Activated naive CD8-positive, alpha-beta T cell treated with anti-CD3 and anti-CD28 coated beads, Interleukin-2, amount 10 ng/mL, durations not matched to agents 7 days and 5 days (primary cell): Measurements from ENCODE around the gene LYPD6B. TPM values are rescaled to one million over a fixed set of nuclear protein-coding genes. Genes with fewer than 3 reads are reported as not detected.

Experiments used
- ATAC-seq: fragments of 150-1000 bp; cut with Tn5 transposase; one replicate; pipeline ENCODE4 v1.10.0; 2021; ENCODE audit warnings: low read depth, moderate library complexity
- POLR2A ChIA-PET: fragments of 350-600 bp; sonication (Branson Sonifier 250); formaldehyde crosslinking; loops from one replicate; lab custom pipeline; 2021; ENCODE audit warnings: antibody characterized with exemption; lab: Charles Lee
- DNase-seq: peaks from one replicate; pipeline ENCODE4 v3.0.0; 2021
- H3K27ac Mint-ChIP-seq: one replicate; pipeline ENCODE4 v1.8.0; 2022; ENCODE audit warnings: mild to moderate bottlenecking, mixed read lengths
- H3K27me3 Mint-ChIP-seq: one replicate; pipeline ENCODE4 v1.8.0; 2022; ENCODE audit warnings: mild to moderate bottlenecking, moderate library complexity, mixed read lengths
- H3K36me3 Mint-ChIP-seq: one replicate; pipeline ENCODE4 v1.8.0; 2021; ENCODE audit warnings: mild to moderate bottlenecking, mixed read lengths
- H3K4me1 Mint-ChIP-seq: one replicate; pipeline ENCODE4 v1.8.0; 2021; ENCODE audit warnings: mixed read lengths
- H3K4me3 Mint-ChIP-seq: one replicate; pipeline ENCODE4 v1.8.0; 2022; ENCODE audit warnings: mild to moderate bottlenecking, moderate library complexity, mixed read lengths
- H3K9me3 Mint-ChIP-seq: one replicate; pipeline ENCODE4 v1.8.0; 2021; ENCODE audit warnings: mixed read lengths
- total RNA-seq, 2 experiments: library from RNA; stranded (reverse); gene quantifications; one replicate each; pipeline ENCODE4 v1.2.3, GENCODE V29; 2021

Gene LYPD6B
- total RNA-seq, 2 experiments from 2014 or later, result not detected

DNA sequence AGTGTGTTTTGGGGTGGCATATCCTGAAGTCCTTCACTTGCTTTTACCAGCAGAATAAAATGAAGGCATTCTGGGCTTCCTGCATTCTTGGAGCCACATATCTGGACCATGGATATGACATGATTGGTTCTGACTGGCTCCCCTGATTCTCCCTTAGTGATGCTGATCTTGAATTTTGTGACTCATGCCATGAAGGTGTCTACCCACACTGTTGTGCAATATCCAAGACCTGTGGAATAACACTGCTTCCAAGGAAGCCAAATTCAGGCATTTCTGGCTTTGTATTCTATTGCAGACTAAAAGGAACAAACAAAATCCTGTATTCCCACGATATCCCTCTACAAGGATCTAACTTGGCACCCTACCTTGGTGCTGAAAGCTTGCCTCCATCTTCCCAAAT, 125.8 kb downstream of the LYPD6B start:
- POLR2A ChIA-PET, result no interaction called here

DNA sequence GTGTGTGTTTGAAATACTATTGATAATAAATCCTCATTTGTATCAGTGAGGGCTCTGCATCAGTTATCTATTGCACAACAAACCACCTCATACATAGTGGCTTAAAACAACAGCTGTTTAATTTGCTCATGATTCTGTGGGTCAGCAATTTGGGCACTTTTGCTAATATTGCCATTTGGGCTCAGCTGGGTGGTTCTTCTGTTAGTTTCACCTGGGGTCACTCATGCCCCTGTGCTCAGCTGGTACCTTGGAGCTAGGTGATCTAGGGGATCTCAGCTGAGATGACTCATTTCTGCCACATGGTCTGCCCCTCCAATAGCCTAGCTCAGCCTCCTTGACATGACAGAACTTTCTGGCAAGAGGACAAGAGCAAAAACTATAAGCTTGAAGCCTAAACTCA, 126.3 kb downstream of the LYPD6B start:
- Mint-ChIP-seq H3K36me3 (no peaks in the 10 kb centered on the region), H3K4me3 (no peak overlapping the region), H3K4me1 (peaks cover 23% of the 10 kb centered on the region), H3K27ac (no peak overlapping the region), H3K9me3 (peaks cover 4% of the 10 kb centered on the region), H3K27me3 (peaks cover 28% of the 10 kb centered on the region)
- ATAC-seq (no peak), DNase-seq (no peak)
- POLR2A ChIA-PET, result no interaction called here

More for the DNA sequence above, 125.8 kb downstream of the LYPD6B start:
- Mint-ChIP-seq H3K4me3 (no peak overlapping the region), H3K36me3 (no peaks in the 10 kb centered on the region), H3K27ac (no peak overlapping the region), H3K27me3 (peaks cover 26% of the 10 kb centered on the region), H3K9me3 (peaks cover 4% of the 10 kb centered on the region), H3K4me1 (peaks cover 23% of the 10 kb centered on the region)
- DNase-seq (no peak), ATAC-seq (no peak)

DNA sequence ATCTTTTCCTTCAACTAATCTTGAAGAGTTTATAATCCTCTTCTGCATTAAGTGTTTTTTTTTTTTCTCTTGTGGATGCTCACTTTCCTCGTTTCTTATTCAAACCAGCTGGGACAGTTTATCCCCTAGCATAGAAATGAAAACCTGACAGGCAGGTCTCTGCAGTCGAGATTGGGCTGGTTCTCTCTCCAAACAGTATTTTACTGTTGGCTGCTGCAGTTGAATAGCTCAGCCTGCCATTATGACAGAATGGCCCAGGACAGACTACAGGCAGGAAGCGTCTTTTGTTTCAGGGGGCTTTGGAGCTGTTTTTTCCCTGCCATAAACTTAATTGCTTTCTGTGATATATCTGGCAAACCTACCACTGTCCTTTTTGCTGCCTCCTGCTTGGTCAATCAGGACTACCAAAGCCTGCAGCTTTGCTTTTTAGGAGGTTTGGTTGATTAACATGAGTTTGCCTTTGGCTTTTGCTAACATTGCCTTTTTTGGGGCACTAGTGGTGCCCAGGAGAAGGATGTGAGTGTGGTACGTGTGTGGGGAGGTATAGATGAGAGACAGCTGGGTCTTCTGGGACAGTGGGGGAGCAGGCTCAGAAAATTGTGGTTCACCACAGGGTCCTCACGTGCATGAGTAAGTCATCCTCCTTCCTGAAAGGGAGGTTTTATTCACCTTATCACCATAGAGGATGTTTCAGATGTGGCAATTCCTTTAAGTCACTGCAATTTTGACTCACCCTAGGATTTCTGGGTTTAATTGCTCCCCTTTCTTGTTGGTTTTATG, 128.7 kb downstream of the LYPD6B start:
- Mint-ChIP-seq H3K9me3 (peaks cover 11% of the 10 kb centered on the region), H3K27ac (no peak overlapping the region), H3K27me3 (peaks cover 34% of the 10 kb centered on the region), H3K4me1 (peaks cover 11% of the 10 kb centered on the region), H3K36me3 (no peaks in the 10 kb centered on the region), H3K4me3 (no peak overlapping the region)
- ATAC-seq (peak; percentile 89), DNase-seq (peak; percentile 36)
- POLR2A ChIA-PET, result no interaction called here

DNA sequence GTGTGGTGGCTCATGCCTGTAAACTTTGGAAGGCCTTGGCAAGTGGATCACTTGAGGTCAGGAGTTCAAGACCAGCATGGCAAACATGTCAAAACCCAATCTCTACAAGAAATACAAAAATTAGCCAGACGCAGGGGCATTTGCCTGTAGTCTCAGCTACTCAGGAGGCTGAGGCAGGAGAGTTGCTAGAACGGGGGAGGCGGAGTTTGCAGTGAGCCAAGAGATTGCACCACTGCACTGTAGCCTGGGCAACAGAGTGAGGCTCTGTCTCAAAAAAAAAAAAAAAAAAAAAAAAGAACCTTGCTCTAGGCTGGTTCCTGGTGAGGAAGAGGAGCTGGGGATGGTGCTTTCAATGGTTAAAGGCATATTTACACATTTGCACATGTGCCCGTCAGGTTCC, 129.4 kb downstream of the LYPD6B start:
- POLR2A ChIA-PET, result no interaction called here
- peaks cover 11% of the 10 kb centered on the region for H3K4me1 Mint-ChIP-seq
- ATAC-seq, result no peak

DNA sequence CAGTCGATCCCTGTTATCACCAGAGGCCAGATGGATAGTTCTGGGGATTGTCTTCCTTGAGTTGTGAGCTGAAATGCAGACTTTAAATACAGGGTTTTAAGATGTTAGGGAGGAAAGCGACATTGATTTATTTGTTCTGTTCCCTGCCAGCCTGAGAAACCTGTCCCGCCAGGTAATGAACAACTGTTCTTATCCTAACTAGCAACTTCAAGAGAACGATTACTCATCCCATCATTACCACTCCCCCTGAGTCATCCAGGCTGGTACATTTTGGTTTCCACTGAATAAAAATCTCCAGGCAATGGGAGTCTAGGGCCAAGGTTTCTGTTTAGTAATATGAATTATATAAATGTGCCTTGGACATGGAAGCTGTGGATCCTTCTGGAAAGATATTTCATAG, 131.2 kb downstream of the LYPD6B start:
- H3K27me3 Mint-ChIP-seq, result peaks cover 34% of the 10 kb centered on the region
- no peak for ATAC-seq
- peaks cover 7% of the 10 kb centered on the region for H3K9me3 Mint-ChIP-seq
- POLR2A ChIA-PET, result no interaction called here
- no peaks in the 10 kb centered on the region for H3K36me3 Mint-ChIP-seq
- no peak overlapping the region for H3K27ac Mint-ChIP-seq
- DNase-seq, result no peak
- H3K4me1 Mint-ChIP-seq, result peaks cover 11% of the 10 kb centered on the region
- no peak overlapping the region for H3K4me3 Mint-ChIP-seq

More for the DNA sequence above, 129.4 kb downstream of the LYPD6B start:
- peaks cover 11% of the 10 kb centered on the region for H3K9me3 Mint-ChIP-seq
- H3K36me3 Mint-ChIP-seq, result no peaks in the 10 kb centered on the region
- H3K4me3 Mint-ChIP-seq, result peak overlapping the region; percentile 15
- no peak for DNase-seq
- H3K27ac Mint-ChIP-seq, result no peak overlapping the region
- peaks cover 32% of the 10 kb centered on the region for H3K27me3 Mint-ChIP-seq

DNA sequence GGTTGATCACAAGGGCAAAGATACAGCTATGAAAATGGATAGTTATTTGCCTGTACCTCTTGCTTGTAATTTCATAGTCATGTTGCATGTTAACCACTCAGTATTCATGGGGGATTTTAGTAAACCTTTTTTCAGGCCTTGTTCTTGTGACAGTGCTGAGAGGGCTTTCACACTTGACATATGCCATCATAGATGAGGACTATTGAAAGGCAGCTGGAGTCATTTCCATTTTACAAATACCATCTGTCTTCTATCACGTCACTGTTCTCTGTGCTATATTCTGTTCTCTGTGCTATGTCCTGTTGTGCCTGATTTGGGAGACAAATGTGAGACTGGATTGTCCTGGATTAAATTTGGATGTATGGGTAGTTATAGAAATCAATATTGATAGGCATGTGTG, 131.7 kb downstream of the LYPD6B start:
- H3K4me3 Mint-ChIP-seq, result no peak overlapping the region
- peaks cover 30% of the 10 kb centered on the region for H3K27me3 Mint-ChIP-seq
- H3K36me3 Mint-ChIP-seq, result no peaks in the 10 kb centered on the region
- peaks cover 11% of the 10 kb centered on the region for H3K4me1 Mint-ChIP-seq
- H3K27ac Mint-ChIP-seq, result no peak overlapping the region
- ATAC-seq (no peak), DNase-seq (no peak)
- peaks cover 7% of the 10 kb centered on the region for H3K9me3 Mint-ChIP-seq
- POLR2A ChIA-PET, result no interaction called here

DNA sequence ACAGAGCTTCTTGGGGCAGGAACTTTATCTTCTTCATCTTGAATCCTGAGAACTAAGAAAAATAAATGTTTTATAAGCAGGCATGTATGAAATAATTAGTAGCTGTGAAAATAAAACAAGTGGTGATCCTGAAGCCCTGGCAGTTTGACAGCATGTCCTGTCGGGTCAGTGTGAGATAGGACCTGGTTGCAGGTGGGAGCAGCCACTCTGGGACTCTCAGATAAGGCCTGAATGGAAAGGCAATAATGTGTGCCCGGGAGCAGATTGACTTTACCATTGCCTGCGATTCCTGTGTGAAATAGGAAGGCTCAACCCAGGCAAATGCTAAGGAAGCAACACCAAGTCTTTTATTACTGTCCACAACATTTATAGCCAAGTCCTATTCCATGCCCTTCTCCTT, 132.4 kb downstream of the LYPD6B start:
- DNase-seq (no peak), ATAC-seq (no peak)
- Mint-ChIP-seq H3K27me3 (peaks cover 27% of the 10 kb centered on the region), H3K36me3 (no peaks in the 10 kb centered on the region), H3K9me3 (peaks cover 7% of the 10 kb centered on the region), H3K4me1 (peaks cover 11% of the 10 kb centered on the region), H3K27ac (no peak overlapping the region), H3K4me3 (no peak overlapping the region)
- POLR2A ChIA-PET, result no interaction called here

DNA sequence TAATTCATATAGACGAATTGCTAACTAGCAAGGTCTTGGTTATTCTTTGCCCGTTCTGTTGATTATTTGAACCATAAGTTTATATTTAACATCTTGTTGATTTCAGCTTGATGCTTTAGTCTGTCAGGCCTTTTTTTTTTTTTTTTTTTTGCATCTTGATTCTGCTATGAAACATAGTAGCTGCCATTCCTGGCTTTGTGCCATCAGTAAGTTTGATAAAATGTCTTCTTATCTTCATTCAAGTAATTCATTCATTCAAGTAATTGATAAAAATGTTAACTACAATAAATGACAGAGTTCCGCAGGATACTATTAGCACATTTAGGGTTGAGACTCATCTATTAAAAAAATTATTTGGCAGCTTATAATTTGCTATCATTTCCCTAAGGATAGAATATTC, 134.7 kb downstream of the LYPD6B start:
- DNase-seq (no peak), ATAC-seq (no peak)
- no peak overlapping the region for H3K27ac Mint-ChIP-seq
- peaks cover 22% of the 10 kb centered on the region for H3K27me3 Mint-ChIP-seq
- H3K36me3 Mint-ChIP-seq, result peaks cover 2% of the 10 kb centered on the region
- H3K4me1 Mint-ChIP-seq, result no peaks in the 10 kb centered on the region
- peaks cover 7% of the 10 kb centered on the region for H3K9me3 Mint-ChIP-seq
- POLR2A ChIA-PET, result no interaction called here
- H3K4me3 Mint-ChIP-seq, result no peak overlapping the region

DNA sequence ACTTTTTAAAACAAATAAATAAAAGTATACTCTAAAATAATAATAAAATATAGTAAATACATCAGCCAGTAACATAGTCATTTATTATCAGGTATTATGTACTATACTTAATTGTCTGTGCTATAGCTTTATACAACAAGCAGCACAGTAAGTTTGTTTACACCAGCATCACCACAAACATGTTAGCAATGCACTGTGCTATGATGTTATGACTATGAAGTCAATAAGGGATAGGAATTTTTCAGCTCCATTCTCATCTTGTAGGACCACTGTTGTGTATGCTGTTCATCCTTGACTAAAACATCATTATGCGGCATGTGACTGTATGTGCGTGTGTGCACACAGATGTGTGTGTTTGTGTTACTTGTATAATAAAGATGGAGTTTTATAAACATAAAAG, 137.5 kb downstream of the LYPD6B start:
- ATAC-seq (no peak), DNase-seq (no peak)
- Mint-ChIP-seq H3K4me3 (no peak overlapping the region), H3K36me3 (peaks cover 2% of the 10 kb centered on the region), H3K27ac (no peak overlapping the region), H3K9me3 (peaks cover 4% of the 10 kb centered on the region), H3K27me3 (peaks cover 6% of the 10 kb centered on the region), H3K4me1 (no peaks in the 10 kb centered on the region)
- POLR2A ChIA-PET, result no interaction called here

DNA sequence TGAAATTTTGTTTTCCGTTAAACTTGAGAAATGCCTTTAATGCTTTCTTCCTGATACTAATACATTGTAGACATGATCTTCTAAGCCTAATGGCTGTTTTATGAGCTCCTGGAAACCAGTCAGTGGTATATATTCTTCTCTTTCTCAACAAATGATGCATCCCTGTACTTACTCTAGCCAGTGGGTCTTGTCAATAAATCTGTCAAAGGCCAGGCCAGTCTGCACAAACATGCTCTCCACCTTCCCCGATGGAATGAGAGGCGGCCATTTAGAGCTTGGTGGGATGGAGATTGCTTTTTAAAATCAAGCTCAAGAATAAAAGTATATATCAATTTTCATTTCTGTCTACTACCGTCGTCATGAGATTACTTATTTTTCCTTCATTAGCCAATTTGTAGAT, 140.1 kb downstream of the LYPD6B start:
- Mint-ChIP-seq H3K36me3 (peaks cover 2% of the 10 kb centered on the region), H3K4me1 (no peaks in the 10 kb centered on the region), H3K27ac (no peak overlapping the region), H3K4me3 (no peak overlapping the region), H3K9me3 (no peaks in the 10 kb centered on the region), H3K27me3 (peaks cover 1% of the 10 kb centered on the region)
- ATAC-seq (no peak), DNase-seq (no peak)
- POLR2A ChIA-PET, result interaction anchor here (0.5 kb wide), 1 partner anchor 48 kb away, joined by 3 read pairs; no protein-coding TSS in a partner anchor

DNA sequence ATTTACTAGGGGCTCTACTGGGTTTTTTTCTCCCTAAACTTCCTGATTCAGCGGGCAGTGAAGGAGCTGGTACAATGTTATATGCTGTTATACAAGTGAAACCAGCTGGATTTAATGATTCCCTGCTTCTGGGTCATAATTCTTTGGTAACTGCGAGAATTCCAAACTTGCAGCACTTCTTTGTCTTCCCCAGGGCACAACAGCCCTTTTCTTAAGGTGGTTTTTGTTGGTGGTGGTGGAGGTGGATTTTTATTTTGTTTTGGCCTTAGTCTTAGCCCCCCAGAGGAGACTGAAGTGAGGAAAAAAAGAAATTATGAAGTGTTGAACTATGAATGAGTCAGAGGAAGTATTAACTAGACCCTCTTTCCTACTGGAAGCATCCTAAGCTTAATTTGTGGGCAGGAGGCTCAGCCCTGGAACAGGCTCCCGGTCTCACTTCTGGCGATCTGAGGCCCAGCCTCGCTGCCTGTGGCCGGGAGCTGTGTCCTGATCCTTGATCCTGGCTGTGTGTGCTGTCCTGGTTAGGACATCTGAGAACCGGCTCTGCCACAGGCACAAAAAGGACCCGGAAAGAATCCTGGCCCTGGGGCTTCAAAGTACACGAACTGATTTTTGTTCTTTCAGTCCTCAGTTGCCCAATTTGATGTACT, 141.9 kb downstream of the LYPD6B start:
- peaks cover 2% of the 10 kb centered on the region for H3K36me3 Mint-ChIP-seq
- H3K4me1 Mint-ChIP-seq, result no peaks in the 10 kb centered on the region
- H3K27ac Mint-ChIP-seq, result no peak overlapping the region
- H3K4me3 Mint-ChIP-seq, result no peak overlapping the region
- no peaks in the 10 kb centered on the region for H3K9me3 Mint-ChIP-seq
- no peaks in the 10 kb centered on the region for H3K27me3 Mint-ChIP-seq
- POLR2A ChIA-PET, result no interaction called here
- no peak for DNase-seq
- ATAC-seq, result no peak

DNA sequence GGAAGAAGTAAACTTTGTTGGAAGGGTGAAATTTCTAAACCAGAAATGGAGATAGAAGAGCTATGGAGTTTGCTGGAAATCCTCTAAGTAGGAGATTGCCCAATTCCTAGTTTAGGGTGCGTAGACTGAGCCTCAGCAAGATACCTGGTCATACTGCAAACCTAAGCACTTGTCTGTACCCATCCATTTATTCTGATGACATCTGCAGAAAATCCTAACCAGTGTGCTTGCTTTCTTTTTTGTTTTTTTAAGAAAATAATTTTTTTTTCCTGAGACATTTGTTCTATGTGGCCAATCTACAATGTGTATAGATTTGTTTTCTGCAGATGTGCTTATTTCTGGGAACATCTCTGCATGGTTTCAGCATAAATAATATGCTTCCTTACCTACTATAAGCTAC, 144.7 kb downstream of the LYPD6B start:
- POLR2A ChIA-PET, result no interaction called here
- ATAC-seq, result no peak
- Mint-ChIP-seq H3K4me3 (no peak overlapping the region), H3K27me3 (no peaks in the 10 kb centered on the region), H3K4me1 (no peaks in the 10 kb centered on the region), H3K27ac (no peak overlapping the region), H3K9me3 (no peaks in the 10 kb centered on the region), H3K36me3 (no peaks in the 10 kb centered on the region)
- DNase-seq, result no peak

DNA sequence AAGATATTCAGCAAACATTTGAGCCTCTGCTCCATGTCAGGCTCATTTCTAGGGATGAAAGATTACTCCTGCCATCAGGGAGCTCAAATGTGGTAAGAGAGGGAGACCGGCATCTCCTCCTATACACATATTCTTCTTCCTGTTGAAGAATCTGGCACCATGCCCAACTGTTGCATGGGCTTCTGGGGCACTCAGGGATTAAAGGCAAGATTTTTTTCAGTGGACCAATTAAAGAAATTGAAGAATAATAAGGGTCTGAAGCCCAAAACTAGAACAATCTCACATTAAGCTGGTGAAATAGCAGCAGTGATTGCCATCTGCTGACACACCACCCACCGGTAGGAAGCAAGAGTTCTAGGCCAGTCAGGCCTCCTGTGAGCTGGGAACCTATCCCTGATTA, 146.5 kb downstream of the LYPD6B start:
- Mint-ChIP-seq H3K4me1 (no peaks in the 10 kb centered on the region), H3K9me3 (no peaks in the 10 kb centered on the region), H3K36me3 (no peaks in the 10 kb centered on the region), H3K27ac (no peak overlapping the region), H3K27me3 (no peaks in the 10 kb centered on the region), H3K4me3 (no peak overlapping the region)
- POLR2A ChIA-PET, result no interaction called here
- ATAC-seq (no peak), DNase-seq (no peak)

DNA sequence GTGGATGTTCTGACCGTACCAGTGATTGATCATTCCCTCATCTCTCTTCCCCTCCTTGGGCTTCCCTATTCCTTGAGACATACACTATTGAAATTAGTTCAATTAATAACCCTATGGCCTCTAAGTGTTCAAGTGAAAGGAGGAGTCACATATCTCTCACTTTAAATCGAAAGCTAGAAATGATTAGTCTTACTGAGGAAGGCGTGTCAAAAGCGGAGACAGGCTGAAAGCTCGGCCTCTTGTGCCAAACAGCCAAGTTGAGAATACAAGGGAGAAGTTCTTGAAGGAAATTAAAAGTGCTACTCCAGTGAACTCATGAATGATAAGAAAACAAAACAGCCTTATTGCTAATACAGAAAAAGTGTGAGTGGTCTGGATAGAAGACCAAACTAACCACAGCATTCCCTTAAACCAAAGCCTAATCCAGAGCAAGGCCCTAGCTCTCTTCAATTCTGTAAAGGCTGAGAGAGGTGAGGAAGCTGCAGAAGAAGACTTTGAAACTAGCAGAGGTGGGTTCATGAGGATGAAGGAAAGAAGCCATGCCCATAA, 147.5 kb downstream of the LYPD6B start:
- no peak for ATAC-seq
- Mint-ChIP-seq H3K9me3 (no peaks in the 10 kb centered on the region), H3K27me3 (no peaks in the 10 kb centered on the region)

More for the DNA sequence above, 147.5 kb downstream of the LYPD6B start:
- Mint-ChIP-seq H3K36me3 (no peaks in the 10 kb centered on the region), H3K4me1 (no peaks in the 10 kb centered on the region), H3K27ac (no peak overlapping the region), H3K4me3 (no peak overlapping the region)
- POLR2A ChIA-PET, result no interaction called here
- DNase-seq, result no peak
